PFSK-1 (cell line): ENCODE data around the gene SRD5A1.
A peak's percentile ranks its signal among the peaks of the same experiment; 100 is the strongest.

Experiments used
- FOXP2 ChIP-seq: optimal IDR thresholded peaks from 2 replicates; pipeline ENCODE3; 2011; ENCODE audit warnings: borderline replicate concordance, control low read depth, inconsistent platforms; ENCODE audit not compliant: insufficient read depth; ENCODE audit errors: extremely low read length, extremely low read depth
- POLR2AphosphoS5 ChIP-seq: IDR thresholded peaks from 2 replicates; pipeline ENCODE4 v1.6.1; 2012; ENCODE audit warnings: low read depth, mild to moderate bottlenecking, control low read depth, low read length, moderate library complexity
- SIN3A ChIP-seq: IDR thresholded peaks from 2 replicates; pipeline ENCODE4 v1.6.1; 2012; ENCODE audit warnings: mild to moderate bottlenecking, low read length, moderate library complexity, borderline replicate concordance; ENCODE audit not compliant: insufficient read depth
- TAF1 ChIP-seq: IDR thresholded peaks from 2 replicates; pipeline ENCODE4 v1.6.1; 2012; ENCODE audit warnings: low read length, control low read depth, borderline replicate concordance; ENCODE audit not compliant: insufficient read depth
- TF ChIP-seq, protein P1 (sequence below), 2 experiments: IDR thresholded peaks; 2 replicates each; pipeline versions ENCODE4 v1.6.1 to v1.8.0; 2011 to 2012; ENCODE audit warnings: low read depth in 2 of 2, low read length in 2 of 2, control low read depth in 1 of 2, inconsistent platforms in 1 of 2, mild to moderate bottlenecking in 1 of 2, moderate library complexity in 1 of 2; ENCODE audit not compliant: insufficient read depth in 1 of 2

SRD5A1 gene

DNA sequence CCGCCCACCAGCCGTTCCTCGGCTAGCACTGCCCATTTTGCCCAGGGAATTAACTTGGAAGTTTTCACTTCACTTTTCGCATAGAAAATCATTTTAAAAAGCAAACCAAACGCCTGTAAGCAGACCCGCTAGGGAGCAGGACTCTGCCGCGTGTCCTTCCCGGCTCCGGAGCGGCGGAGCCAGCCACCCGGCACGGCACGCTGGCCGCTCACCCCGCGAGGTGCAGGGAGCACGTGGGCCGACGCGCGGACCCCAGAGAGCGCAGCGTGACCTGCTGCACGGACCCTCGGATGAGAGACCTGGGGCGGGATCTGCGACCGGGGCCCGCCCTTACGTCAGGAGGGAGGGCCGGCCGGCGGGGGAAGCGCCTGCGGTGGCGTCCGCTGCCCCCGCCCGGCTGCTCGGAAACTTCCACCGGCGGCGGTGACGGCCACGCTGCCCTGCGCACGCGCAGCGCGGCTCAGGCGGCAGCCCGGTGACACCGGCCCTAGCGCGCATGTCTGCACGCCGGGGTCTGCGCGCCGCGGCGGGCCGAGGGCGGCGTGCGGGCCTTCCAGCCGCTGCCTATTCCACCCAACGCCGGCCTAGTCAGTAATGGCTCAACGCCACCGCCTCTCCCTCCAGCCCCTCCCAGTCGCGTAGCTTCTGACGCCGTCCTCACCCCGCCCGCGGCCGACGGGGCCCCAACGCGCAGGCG, 79.5 kb downstream of the SRD5A1 start:
- TF ChIP-seq POLR2AphosphoS5 (peak; percentile 93), SIN3A (0 out of 2 replicates have a peak, but pooled peaks have one; percentile 32), FOXP2 (peak; percentile 72), TAF1 (peak; percentile 36; the same call in 1 of the 2 replicates)
- TF ChIP-seq, protein P1, sequence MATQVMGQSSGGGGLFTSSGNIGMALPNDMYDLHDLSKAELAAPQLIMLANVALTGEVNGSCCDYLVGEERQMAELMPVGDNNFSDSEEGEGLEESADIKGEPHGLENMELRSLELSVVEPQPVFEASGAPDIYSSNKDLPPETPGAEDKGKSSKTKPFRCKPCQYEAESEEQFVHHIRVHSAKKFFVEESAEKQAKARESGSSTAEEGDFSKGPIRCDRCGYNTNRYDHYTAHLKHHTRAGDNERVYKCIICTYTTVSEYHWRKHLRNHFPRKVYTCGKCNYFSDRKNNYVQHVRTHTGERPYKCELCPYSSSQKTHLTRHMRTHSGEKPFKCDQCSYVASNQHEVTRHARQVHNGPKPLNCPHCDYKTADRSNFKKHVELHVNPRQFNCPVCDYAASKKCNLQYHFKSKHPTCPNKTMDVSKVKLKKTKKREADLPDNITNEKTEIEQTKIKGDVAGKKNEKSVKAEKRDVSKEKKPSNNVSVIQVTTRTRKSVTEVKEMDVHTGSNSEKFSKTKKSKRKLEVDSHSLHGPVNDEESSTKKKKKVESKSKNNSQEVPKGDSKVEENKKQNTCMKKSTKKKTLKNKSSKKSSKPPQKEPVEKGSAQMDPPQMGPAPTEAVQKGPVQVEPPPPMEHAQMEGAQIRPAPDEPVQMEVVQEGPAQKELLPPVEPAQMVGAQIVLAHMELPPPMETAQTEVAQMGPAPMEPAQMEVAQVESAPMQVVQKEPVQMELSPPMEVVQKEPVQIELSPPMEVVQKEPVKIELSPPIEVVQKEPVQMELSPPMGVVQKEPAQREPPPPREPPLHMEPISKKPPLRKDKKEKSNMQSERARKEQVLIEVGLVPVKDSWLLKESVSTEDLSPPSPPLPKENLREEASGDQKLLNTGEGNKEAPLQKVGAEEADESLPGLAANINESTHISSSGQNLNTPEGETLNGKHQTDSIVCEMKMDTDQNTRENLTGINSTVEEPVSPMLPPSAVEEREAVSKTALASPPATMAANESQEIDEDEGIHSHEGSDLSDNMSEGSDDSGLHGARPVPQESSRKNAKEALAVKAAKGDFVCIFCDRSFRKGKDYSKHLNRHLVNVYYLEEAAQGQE (IDR thresholded peaks at IDR 0.05; ENCODE audit: insufficient read depth in 1 of 2, low read depth in 2 of 2, low read length in 2 of 2), result no peak

DNA sequence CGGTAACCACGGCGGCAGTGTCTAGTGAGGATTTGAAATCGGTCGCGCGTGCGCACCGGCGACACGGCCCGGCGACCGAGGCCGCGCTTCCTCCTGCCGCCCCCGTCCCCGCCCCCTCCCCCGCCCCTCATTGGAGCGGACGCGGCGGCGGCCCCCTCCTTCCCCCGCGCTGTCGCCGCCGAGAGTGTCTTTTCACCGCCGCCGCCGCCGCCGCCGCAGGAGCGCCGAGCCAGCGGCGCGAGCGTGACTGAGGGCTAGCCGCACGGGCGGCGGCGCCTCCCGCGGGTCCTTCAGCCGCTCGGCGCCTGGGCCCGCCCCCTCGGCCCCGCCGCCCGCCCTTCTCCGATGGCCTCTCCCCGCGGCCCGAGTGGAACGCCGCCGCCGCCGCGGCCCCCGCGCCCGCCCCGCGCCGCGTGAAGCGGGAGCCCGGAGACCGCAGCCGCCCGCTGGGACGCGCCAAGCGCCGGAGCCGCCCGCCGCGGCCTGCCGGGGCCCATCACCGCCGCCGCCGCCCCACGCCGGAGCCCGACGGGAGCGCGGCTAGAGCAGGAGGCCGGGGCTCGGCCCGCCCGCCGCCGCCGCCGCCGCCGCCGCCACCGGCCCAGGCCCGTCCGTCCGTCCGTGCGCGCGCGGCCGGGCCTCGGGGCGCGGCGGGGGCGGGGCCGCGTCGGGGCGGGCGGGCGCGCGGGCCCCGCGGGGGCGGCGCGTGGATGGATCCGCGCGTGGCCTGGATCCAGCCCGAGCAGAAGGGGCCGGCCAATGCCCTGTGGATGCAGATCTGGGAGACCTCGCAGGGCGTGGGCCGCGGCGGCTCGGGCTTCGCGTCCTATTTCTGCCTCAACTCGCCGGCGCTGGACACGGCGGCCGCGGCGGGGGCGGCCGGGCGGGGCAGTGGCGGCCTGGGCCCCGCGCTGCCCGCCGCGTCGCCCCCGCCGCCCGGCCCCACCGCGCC, 80.3 kb downstream of the SRD5A1 start, which contains the start of gene TENT4A:
TSS of gene TENT4A (plus strand) at position 159 of the 952 bp plus-strand sequence. CDS start at position 711, 552 bp downstream.
- TF ChIP-seq FOXP2 (no peak), TAF1 (no peak), SIN3A (no peak), POLR2AphosphoS5 (no peak)
- TF ChIP-seq, protein P1 (IDR thresholded peaks at IDR 0.05; ENCODE audit: insufficient read depth in 1 of 2, low read depth in 2 of 2, low read length in 2 of 2), result no peak

DNA sequence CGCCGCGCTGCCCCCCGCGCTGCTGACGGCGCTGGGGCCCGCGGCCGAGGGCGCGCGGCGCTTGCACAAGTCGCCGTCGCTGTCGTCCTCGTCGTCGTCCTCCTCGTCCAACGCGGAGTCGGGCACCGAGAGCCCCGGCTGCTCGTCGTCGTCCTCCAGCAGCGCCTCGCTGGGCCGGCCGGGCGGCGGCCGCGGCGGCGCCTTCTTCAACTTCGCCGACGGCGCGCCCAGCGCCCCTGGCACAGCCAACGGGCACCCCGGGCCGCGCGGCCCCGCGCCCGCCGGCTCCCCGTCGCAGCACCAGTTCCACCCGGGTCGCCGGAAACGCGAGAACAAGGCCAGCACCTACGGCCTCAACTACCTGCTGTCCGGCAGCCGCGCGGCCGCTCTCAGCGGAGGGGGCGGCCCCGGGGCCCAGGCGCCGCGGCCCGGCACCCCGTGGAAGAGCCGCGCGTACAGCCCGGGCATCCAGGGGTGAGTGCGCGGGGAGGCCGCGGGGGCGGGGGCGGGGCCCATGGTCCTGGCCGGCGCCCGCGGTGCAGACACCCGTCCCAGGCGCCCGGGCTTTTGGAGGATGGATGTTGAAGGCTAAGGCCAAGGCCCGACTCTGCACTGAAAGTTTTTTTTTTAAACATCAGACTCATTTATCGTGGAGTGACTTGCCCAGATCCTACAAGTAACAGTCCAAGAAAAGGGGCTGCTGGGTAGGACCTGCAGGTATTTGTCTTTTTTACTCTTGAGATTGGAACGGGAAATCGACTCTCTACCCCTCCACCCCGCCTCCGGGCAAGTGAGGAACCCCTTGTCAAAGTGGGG, 81.2 kb downstream of the SRD5A1 start:
- TF ChIP-seq FOXP2, result no peak
- TF ChIP-seq SIN3A, result no peak
- TF ChIP-seq POLR2AphosphoS5, result no peak
- TF ChIP-seq, protein P1 (IDR thresholded peaks at IDR 0.05; ENCODE audit: insufficient read depth in 1 of 2, low read depth in 2 of 2, low read length in 2 of 2), result no peak
- TF ChIP-seq TAF1, result no peak

DNA sequence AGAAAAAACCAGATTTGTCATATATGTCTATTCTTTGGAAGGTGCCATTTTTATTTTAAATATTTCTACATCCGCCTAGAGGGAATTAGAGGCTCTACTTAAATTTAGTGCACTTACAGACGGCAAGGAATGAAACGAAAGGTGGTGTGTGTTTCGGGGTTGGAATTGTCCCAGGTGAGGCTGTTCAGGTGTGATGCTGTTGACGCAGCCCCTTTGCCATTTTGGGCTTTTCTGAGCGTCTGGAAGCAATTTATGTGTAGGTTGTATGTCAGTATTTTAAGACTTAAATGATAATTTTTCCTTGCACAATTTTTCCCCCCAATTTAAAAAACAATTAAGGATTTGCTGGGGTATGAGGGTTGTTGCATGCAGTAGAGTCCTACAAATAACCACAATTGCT, 82.0 kb downstream of the SRD5A1 start:
- TF ChIP-seq, protein P1 (IDR thresholded peaks at IDR 0.05; ENCODE audit: insufficient read depth in 1 of 2, low read depth in 2 of 2, low read length in 2 of 2), result no peak
- TF ChIP-seq TAF1, result no peak
